ENCODE results near the gene RAB8A. TPM values are rescaled to one million over a fixed set of nuclear protein-coding genes. Genes with fewer than 3 reads are reported as not detected.

The RAB8A gene
- total and polyA plus RNA-seq, 9 of the 15 experiments (the other 6 are each of a cell fraction or from before 2014, with no cell fraction given) = 11.2 to 102 (median 53.2) TPM

GRCh38 chr19:16078759-16079707, 32.7 kb upstream of the RAB8A start (continued):
- TF ChIP-seq DPF2 (IDR thresholded peaks at IDR 0.05) (peak; percentile 96), PHF21A (IDR thresholded peaks at IDR 0.05; ENCODE audit: borderline replicate concordance, low read depth) (peak; percentile 51; the same call in 1 of the 2 replicates), PRPF4 (IDR thresholded peaks at IDR 0.05; ENCODE audit: insufficient read depth, low read depth, low read length, poor library complexity, severe bottlenecking) (no peak), ZFP36 (IDR thresholded peaks at IDR 0.05; ENCODE audit: low read depth, low read length, partially characterized antibody) (peak; percentile 85), MAFK (IDR thresholded peaks at IDR 0.05; ENCODE audit: low read length) (peak; percentile 89), ZNF408 (CRISPR knock-in tag; IDR thresholded peaks at IDR 0.05; ENCODE audit: low read depth) (no peak), RBBP5 (IDR thresholded peaks at IDR 0.05; ENCODE audit: borderline replicate concordance, insufficient read depth, low read length, poor library complexity, severe bottlenecking) (no peak), RHOXF2B (CRISPR knock-in tag; conservative IDR thresholded peaks at IDR 0.05) (no peak), SAFB2 (IDR thresholded peaks at IDR 0.05; ENCODE audit: borderline replicate concordance, low read depth, low read length, severe bottlenecking) (no peak), TCF7 (IDR thresholded peaks at IDR 0.05; ENCODE audit: borderline replicate concordance) (peak; percentile 58; the same call in 1 of the 2 replicates), NFIC (IDR thresholded peaks at IDR 0.05) (peak; percentile 98), XRCC5 (IDR thresholded peaks at IDR 0.05; ENCODE audit: low read depth, low read length) (no peak), BCL6 (CRISPR knock-in tag; IDR thresholded peaks at IDR 0.05) (no peak), TCF15 (CRISPR knock-in tag; IDR thresholded peaks at IDR 0.05) (no peak), GATA2 (CRISPR knock-in tag; IDR thresholded peaks at IDR 0.05) (peak; percentile 83), MEF2D (tag; conservative IDR thresholded peaks at IDR 0.05; ENCODE audit: low read depth) (peak; percentile 79; the same call in 1 of the 2 replicates), AFF4 (CRISPR knock-in tag; IDR thresholded peaks at IDR 0.05) (no peak), NCOA4 (IDR thresholded peaks at IDR 0.05; ENCODE audit: partially characterized antibody) (peak; percentile 28), SRF (CRISPR knock-in tag; IDR thresholded peaks at IDR 0.05) (peak; percentile 99 to 100), GTF2E2 (tag; IDR thresholded peaks at IDR 0.05) (peak; percentile 92), ZNF436 (CRISPR knock-in tag; IDR thresholded peaks at IDR 0.05) (no peak)
- TF ChIP-seq, protein P1, sequence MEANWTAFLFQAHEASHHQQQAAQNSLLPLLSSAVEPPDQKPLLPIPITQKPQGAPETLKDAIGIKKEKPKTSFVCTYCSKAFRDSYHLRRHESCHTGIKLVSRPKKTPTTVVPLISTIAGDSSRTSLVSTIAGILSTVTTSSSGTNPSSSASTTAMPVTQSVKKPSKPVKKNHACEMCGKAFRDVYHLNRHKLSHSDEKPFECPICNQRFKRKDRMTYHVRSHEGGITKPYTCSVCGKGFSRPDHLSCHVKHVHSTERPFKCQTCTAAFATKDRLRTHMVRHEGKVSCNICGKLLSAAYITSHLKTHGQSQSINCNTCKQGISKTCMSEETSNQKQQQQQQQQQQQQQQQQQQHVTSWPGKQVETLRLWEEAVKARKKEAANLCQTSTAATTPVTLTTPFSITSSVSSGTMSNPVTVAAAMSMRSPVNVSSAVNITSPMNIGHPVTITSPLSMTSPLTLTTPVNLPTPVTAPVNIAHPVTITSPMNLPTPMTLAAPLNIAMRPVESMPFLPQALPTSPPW (CRISPR knock-in tag; IDR thresholded peaks at IDR 0.05) = peak; percentile 79
